HEK293 (cell line): Measurements from ENCODE around the gene PCNX3.

Experiments used
- CTCF ChIA-PET: fragments of 350-600 bp; formaldehyde crosslinking; extraction: SDS; loops from one replicate; lab custom pipeline; 2021; ENCODE audit warnings: antibody characterized with exemption; lab: Yijun Ruan, JAX
- POLR2A ChIA-PET: fragments of 300-600 bp; formaldehyde crosslinking; extraction: SDS; loops from one replicate; lab custom pipeline; 2020; ENCODE audit warnings: antibody characterized with exemption, inconsistent platforms; lab: Yijun Ruan, JAX
- H3K27ac ChIP-seq: fragments of 200-500 bp; sonication (Bioruptor generic); 2 replicates; pipeline ENCODE4 v1.5.1; 2014; ENCODE audit warnings: low read depth, low read length, control low read depth, inconsistent platforms; ENCODE audit errors: extremely low read depth
- H3K36me3 ChIP-seq, 2 experiments: fragments of 200-500 bp in 1 of 2; sonication (Bioruptor generic) in 1 of 2; 1 replicate in 1 of 2; 2 replicates in 1 of 2; pipeline ENCODE4 v1.5.1; 2014 to 2017; ENCODE audit warnings: inconsistent platforms in 2 of 2, low read length in 2 of 2; ENCODE audit not compliant: control insufficient read depth in 2 of 2, insufficient read depth in 1 of 2
- H3K4me1 ChIP-seq: fragments of 200-500 bp; sonication (Bioruptor generic); 2 replicates; pipeline ENCODE4 v1.5.1; 2014; ENCODE audit warnings: mild to moderate bottlenecking, low read length, inconsistent platforms; ENCODE audit not compliant: control insufficient read depth, insufficient read depth
- H3K4me3 ChIP-seq: 2 replicates; pipeline ENCODE4 v1.5.1; 2011; ENCODE audit warnings: low read depth, mild to moderate bottlenecking, control low read depth, low read length, moderate library complexity
- H3K9me3 ChIP-seq: fragments of 200-500 bp; sonication (Bioruptor generic); 2 replicates; pipeline ENCODE4 v1.5.1; 2014; ENCODE audit warnings: low read depth, low read length, inconsistent platforms; ENCODE audit not compliant: control insufficient read depth, insufficient read depth
- CTCF ChIP-seq: fragments of 450-650 bp; formaldehyde crosslinking; IDR thresholded peaks from 2 replicates; pipeline ENCODE4 v1.5.1; 2016; ENCODE audit warnings: missing biosample characterization, missing genetic modification characterization
- GLIS2 ChIP-seq: fragments of 450-650 bp; formaldehyde crosslinking; IDR thresholded peaks from 2 replicates; pipeline ENCODE4 v1.5.1; 2016; ENCODE audit warnings: missing biosample characterization, missing genetic modification characterization
- HOXD13 ChIP-seq: sonication (generic); formaldehyde crosslinking; IDR thresholded peaks from 2 replicates; pipeline ENCODE4 v1.8.0; 2022; ENCODE audit warnings: missing genetic modification reagents, borderline replicate concordance
- MEIS1 ChIP-seq: sonication (generic); formaldehyde crosslinking; IDR thresholded peaks from 2 replicates; pipeline ENCODE4 v1.8.1; 2022; ENCODE audit warnings: missing genetic modification reagents, mild to moderate bottlenecking, borderline replicate concordance
- MZF1 ChIP-seq: fragments of 450-650 bp; formaldehyde crosslinking; IDR thresholded peaks from 2 replicates; pipeline ENCODE4 v1.5.1; 2017; ENCODE audit warnings: missing biosample characterization, missing genetic modification characterization, borderline replicate concordance
- SCRT1 ChIP-seq: fragments of 450-650 bp; formaldehyde crosslinking; IDR thresholded peaks from 2 replicates; pipeline ENCODE4 v1.5.1; 2016; ENCODE audit warnings: missing biosample characterization, missing genetic modification characterization, borderline replicate concordance
- SCRT2 ChIP-seq: fragments of 450-650 bp; formaldehyde crosslinking; IDR thresholded peaks from 2 replicates; pipeline ENCODE4 v1.5.1; 2016; ENCODE audit warnings: missing biosample characterization, missing genetic modification characterization
- TSHZ1 ChIP-seq: fragments of 450-650 bp; formaldehyde crosslinking; IDR thresholded peaks from 2 replicates; pipeline ENCODE4 v1.5.1; 2016; ENCODE audit warnings: missing biosample characterization, missing genetic modification characterization, borderline replicate concordance
- YY1 ChIP-seq: fragments of 450-650 bp; formaldehyde crosslinking; IDR thresholded peaks from 2 replicates; pipeline ENCODE4 v1.5.1; 2018; ENCODE audit warnings: missing biosample characterization, missing genetic modification characterization
- ZBTB17 ChIP-seq: fragments of 450-650 bp; formaldehyde crosslinking; IDR thresholded peaks from 2 replicates; pipeline ENCODE4 v1.5.1; 2016; ENCODE audit warnings: missing biosample characterization, missing genetic modification characterization
- ZBTB21 ChIP-seq: fragments of 450-650 bp; formaldehyde crosslinking; IDR thresholded peaks from 2 replicates; pipeline ENCODE4 v1.5.1; 2017; ENCODE audit warnings: missing biosample characterization, missing genetic modification characterization
- ZFHX2 ChIP-seq: fragments of 450-650 bp; formaldehyde crosslinking; conservative IDR thresholded peaks from 2 replicates; pipeline ENCODE4 v1.5.1; 2016; ENCODE audit warnings: missing biosample characterization, missing genetic modification characterization
- ZNF146 ChIP-seq: fragments of 450-650 bp; formaldehyde crosslinking; IDR thresholded peaks from 2 replicates; pipeline ENCODE4 v1.5.1; 2016; ENCODE audit warnings: missing biosample characterization, missing genetic modification characterization
- ZNF366 ChIP-seq: fragments of 450-650 bp; formaldehyde crosslinking; conservative IDR thresholded peaks from 2 replicates; pipeline ENCODE4 v1.5.1; 2016; ENCODE audit warnings: missing biosample characterization, missing genetic modification characterization
- ZNF513 ChIP-seq: fragments of 450-650 bp; IDR thresholded peaks from 2 replicates; pipeline ENCODE4 v1.5.1; 2018; ENCODE audit warnings: missing biosample characterization, missing genetic modification characterization
- ZNF654 ChIP-seq: fragments of 450-650 bp; formaldehyde crosslinking; IDR thresholded peaks from 2 replicates; pipeline ENCODE4 v1.5.1; 2016; ENCODE audit warnings: low read depth, missing biosample characterization, missing genetic modification characterization
- ZNF704 ChIP-seq: fragments of 450-650 bp; formaldehyde crosslinking; IDR thresholded peaks from 2 replicates; pipeline ENCODE4 v1.5.1; 2016; ENCODE audit warnings: missing biosample characterization, missing genetic modification characterization
- TF ChIP-seq, protein P1 (sequence below): fragments of 450-650 bp; formaldehyde crosslinking; IDR thresholded peaks from 2 replicates; pipeline ENCODE4 v1.5.1; 2016; ENCODE audit warnings: missing biosample characterization, missing genetic modification characterization
- TF ChIP-seq, protein P2 (sequence below): fragments of 450-650 bp; formaldehyde crosslinking; IDR thresholded peaks from 2 replicates; pipeline ENCODE4 v1.5.1; 2016; ENCODE audit warnings: missing biosample characterization, missing genetic modification characterization

Gene PCNX3

GRCh38 chr11:65592858-65593517, 22.6 kb upstream of the PCNX3 start:
- POLR2A ChIA-PET, result interaction anchor here (1.1 to 2.0 kb wide), 4 partner anchors 10 to 22 kb away, joined by 3 to 8 read pairs (median 6); partner anchors contain the start of genes FAM89B and PCNX3
- Histone ChIP-seq H3K4me1 (no peaks in the 10 kb centered on the region), H3K36me3 (peaks cover 0 to 7% of the 10 kb centered on the region in 2 experiments; a peak in 1 of 3 replicates), H3K27ac (no peak overlapping the region), H3K4me3 (no peak overlapping the region), H3K9me3 (no peaks in the 10 kb centered on the region)
- TF ChIP-seq SCRT2 (tag by site-specific recombination) (peak; percentile 72), ZBTB17 (no peak), SCRT1 (tag by site-specific recombination) (0 out of 2 replicates have a peak, but pooled peaks have one; percentile 65), ZNF366 (tag by site-specific recombination) (no peak)
- TF ChIP-seq, protein P1, sequence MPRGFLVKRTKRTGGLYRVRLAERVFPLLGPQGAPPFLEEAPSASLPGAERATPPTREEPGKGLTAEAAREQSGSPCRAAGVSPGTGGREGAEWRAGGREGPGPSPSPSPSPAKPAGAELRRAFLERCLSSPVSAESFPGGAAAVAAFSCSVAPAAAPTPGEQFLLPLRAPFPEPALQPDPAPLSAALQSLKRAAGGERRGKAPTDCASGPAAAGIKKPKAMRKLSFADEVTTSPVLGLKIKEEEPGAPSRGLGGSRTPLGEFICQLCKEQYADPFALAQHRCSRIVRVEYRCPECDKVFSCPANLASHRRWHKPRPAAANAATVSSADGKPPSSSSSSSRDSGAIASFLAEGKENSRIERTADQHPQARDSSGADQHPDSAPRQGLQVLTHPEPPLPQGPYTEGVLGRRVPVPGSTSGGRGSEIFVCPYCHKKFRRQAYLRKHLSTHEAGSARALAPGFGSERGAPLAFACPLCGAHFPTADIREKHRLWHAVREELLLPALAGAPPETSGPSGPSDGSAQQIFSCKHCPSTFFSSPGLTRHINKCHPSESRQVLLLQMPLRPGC, result no peak
- CTCF ChIA-PET, result interaction anchor here (0.6 to 4.1 kb wide), 19 partner anchors 11 to 519 kb away, joined by 3 to 46 read pairs (median 6); partner anchors contain the start of genes EHBP1L1, FAM89B, MAP3K11 and PCNX3

DNA sequence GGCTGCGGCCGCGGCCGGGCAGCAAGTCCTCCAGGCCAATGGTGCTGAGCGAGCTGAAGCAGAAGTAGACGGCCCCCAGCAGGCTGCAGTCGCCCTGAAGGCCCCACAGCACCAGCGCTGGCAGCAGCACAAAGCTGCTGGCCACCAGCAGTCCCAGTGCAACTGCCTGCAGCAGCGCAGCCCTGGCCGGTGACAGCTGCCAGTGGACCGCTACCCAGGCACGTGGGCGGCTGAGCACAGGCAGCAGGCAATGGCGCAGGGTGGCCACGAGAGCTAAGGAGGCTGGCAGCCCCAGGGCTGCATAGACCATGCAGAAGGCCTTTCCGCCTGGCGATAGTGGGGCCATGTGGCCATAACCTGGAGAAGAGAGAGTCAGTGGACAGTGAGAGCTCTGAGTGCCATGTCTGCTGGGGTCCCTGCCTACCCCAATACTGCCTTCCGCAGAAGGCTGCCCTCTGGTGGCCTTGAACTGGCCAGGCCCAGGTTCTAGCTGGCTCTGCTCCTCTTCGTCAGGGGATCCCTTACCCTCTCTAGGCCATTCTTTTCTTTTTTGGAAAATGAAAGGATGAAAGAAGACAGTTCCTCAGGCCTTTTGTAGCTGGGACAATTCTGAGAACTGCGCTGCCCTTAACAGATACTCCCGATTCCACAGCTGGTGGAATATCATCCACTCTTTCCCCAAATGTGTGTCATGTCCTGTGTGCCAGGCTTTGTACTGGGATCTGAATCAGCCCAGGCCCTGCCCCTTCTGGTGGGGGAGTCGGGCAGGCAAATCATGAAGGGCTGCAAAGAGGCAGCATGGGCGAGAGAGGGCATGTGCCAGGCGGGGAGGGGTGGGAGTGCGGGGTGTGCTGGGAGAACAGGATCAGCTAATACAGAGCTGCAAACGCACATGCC, 21.8 kb upstream of the PCNX3 start:
- Histone ChIP-seq H3K9me3 (no peaks in the 10 kb centered on the region), H3K27ac (no peak overlapping the region), H3K4me3 (no peak overlapping the region), H3K4me1 (no peaks in the 10 kb centered on the region), H3K36me3 (peaks cover 0 to 14% of the 10 kb centered on the region in 2 experiments; a peak in 1 of 3 replicates)
- ChIA-PET CTCF (interaction anchor here (0.6 to 4.1 kb wide), 25 partner anchors 8 to 1011 kb away, joined by 3 to 46 read pairs (median 4); partner anchors contain the start of genes EHBP1L1, FAM89B, MAP3K11 and PCNX3), POLR2A (interaction anchor here (1.1 to 2.0 kb wide), 5 partner anchors 9 to 119 kb away, joined by 3 to 8 read pairs (median 6); partner anchors contain the start of genes FAM89B, KAT5 and PCNX3)
- TF ChIP-seq ZFHX2, result peak; percentile 18; the same call in 1 of the 2 replicates
- TF ChIP-seq YY1 (tag by site-specific recombination), result no peak
- no peak for TF ChIP-seq ZBTB21
- TF ChIP-seq ZNF146 (tag by site-specific recombination), result no peak
- TF ChIP-seq TSHZ1 (tag by site-specific recombination), result no peak
- TF ChIP-seq ZNF654, result 0 out of 2 replicates have a peak, but pooled peaks have one; percentile 3
- TF ChIP-seq ZNF513 (tag by site-specific recombination), result 0 out of 2 replicates have a peak, but pooled peaks have one; percentile 24
- no peak for TF ChIP-seq MEIS1
- no peak for TF ChIP-seq MZF1 (tag by site-specific recombination)
- TF ChIP-seq HOXD13 (CRISPR knock-in tag), result no peak
- peak; percentile 68 for TF ChIP-seq CTCF (tag by site-specific recombination)
- no peak for TF ChIP-seq ZNF704 (tag by site-specific recombination)
- TF ChIP-seq, protein P2, sequence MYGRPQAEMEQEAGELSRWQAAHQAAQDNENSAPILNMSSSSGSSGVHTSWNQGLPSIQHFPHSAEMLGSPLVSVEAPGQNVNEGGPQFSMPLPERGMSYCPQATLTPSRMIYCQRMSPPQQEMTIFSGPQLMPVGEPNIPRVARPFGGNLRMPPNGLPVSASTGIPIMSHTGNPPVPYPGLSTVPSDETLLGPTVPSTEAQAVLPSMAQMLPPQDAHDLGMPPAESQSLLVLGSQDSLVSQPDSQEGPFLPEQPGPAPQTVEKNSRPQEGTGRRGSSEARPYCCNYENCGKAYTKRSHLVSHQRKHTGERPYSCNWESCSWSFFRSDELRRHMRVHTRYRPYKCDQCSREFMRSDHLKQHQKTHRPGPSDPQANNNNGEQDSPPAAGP (tag by site-specific recombination), result no peak
- 0 out of 2 replicates have a peak, but pooled peaks have one; percentile 17 for TF ChIP-seq GLIS2 (tag by site-specific recombination)
